Left hindlimb (tissue), 1 donor: ENCODE results near the gene GPRC6A.
"Not testable (repeated sequence)": the region's sequence is repeated elsewhere in the genome, so short reads cannot be mapped to it uniquely, and the experiment has no call there.

Experiments
- DNase-seq: peaks from one replicate; pipeline ENCODE4 v3.0.0-alpha.2; 2018

Gene GPRC6A

GRCh38 chr6:116828983-116829382, at the start of gene GPRC6A:
Gene GPRC6A, minus strand, starts transcription at chr6:116829083. Its CDS starts 70 bp downstream, at chr6:116829013.
- DNase-seq, result no peak

GRCh38 chr6:116877743-116878142, 48.9 kb upstream of the GPRC6A start:
- no peak for DNase-seq

- no peak for DNase-seq
These were observed 48.0 kb upstream of the GPRC6A start, which contains the start of gene RFX6 for GRCh38 chr6:116876635-116877611. Gene RFX6, plus strand, starts transcription at chr6:116877242. Its CDS starts 34 bp downstream, at chr6:116877276.

GRCh38 chr6:116876107-116876506, 47.2 kb upstream of the GPRC6A start:
- no peak for DNase-seq

GRCh38 chr6:116872771-116873170, 43.9 kb upstream of the GPRC6A start:
- DNase-seq, result no peak

- DNase-seq, result no peak
These were observed 37.5 kb upstream of the GPRC6A start for GRCh38 chr6:116866281-116866871.

GRCh38 chr6:116859264-116859663, 30.4 kb upstream of the GPRC6A start:
- DNase-seq, result no peak

- DNase-seq, result no peak
These were observed 29.2 kb upstream of the GPRC6A start for GRCh38 chr6:116858060-116858459.

GRCh38 chr6:116847227-116847626, 18.3 kb upstream of the GPRC6A start:
- DNase-seq, result no peak

- DNase-seq, result no peak
These were observed 13.6 kb upstream of the GPRC6A start for GRCh38 chr6:116842459-116842858.

- DNase-seq, result no peak
These were observed 11.2 kb upstream of the GPRC6A start for GRCh38 chr6:116840091-116840490.

- DNase-seq, result no peak
These were observed 7.9 kb upstream of the GPRC6A start for GRCh38 chr6:116836606-116837342.

GRCh38 chr6:116834526-116834925, 5.6 kb upstream of the GPRC6A start:
- not testable (repeated sequence) for DNase-seq

GRCh38 chr6:116827561-116828240, 1.2 kb downstream of the GPRC6A start:
- no peak for DNase-seq

GRCh38 chr6:116816336-116816735, 12.5 kb downstream of the GPRC6A start:
- not testable (repeated sequence) for DNase-seq

- DNase-seq, result no peak
These were observed 16.7 kb downstream of the GPRC6A start for GRCh38 chr6:116812051-116812650.

GRCh38 chr6:116801971-116802370, 26.9 kb downstream of the GPRC6A start:
- DNase-seq, result no peak

GRCh38 chr6:116799945-116800344, 28.9 kb downstream of the GPRC6A start:
- DNase-seq, result no peak

GRCh38 chr6:116797585-116797984, 31.3 kb downstream of the GPRC6A start:
- no peak for DNase-seq

GRCh38 chr6:116793224-116793623, 35.7 kb downstream of the GPRC6A start:
- DNase-seq, result no peak

- no peak for DNase-seq
These were observed 45.0 kb downstream of the GPRC6A start for GRCh38 chr6:116783852-116784251.

GRCh38 chr6:116779573-116780164, 49.2 kb downstream of the GPRC6A start:
- no peak for DNase-seq
